ENCODE results near the gene SYT7.

DNA sequence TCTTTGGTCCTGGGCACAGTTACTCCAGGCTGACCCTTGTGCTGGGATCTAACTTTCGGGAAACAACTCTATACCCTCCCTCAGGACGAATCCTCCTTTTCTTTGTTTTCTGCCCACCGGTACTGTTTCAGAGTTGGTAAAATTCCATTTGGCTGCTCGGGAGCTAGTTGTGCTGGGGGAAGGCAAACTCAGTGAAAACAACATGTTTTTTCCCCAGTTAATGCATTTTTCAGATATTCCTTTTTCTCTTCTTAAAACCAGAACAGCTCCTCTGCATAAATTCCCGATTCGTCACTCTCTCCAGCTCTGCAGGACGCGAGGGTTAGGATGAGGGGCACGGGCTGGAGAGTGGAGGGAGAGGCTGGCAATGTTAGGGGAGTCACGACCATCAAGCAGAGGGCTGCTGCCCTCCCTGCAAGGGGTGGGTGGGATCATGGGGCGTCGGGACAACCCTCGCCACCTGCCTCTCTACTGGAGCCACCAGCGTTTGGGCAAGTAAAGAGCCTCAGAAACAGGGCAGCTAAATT lies 41.0 kb downstream of the SYT7 start:
- TF ChIP-seq POLR2A (IDR thresholded peaks at IDR 0.05) = no peak
- TF ChIP-seq, protein P1, sequence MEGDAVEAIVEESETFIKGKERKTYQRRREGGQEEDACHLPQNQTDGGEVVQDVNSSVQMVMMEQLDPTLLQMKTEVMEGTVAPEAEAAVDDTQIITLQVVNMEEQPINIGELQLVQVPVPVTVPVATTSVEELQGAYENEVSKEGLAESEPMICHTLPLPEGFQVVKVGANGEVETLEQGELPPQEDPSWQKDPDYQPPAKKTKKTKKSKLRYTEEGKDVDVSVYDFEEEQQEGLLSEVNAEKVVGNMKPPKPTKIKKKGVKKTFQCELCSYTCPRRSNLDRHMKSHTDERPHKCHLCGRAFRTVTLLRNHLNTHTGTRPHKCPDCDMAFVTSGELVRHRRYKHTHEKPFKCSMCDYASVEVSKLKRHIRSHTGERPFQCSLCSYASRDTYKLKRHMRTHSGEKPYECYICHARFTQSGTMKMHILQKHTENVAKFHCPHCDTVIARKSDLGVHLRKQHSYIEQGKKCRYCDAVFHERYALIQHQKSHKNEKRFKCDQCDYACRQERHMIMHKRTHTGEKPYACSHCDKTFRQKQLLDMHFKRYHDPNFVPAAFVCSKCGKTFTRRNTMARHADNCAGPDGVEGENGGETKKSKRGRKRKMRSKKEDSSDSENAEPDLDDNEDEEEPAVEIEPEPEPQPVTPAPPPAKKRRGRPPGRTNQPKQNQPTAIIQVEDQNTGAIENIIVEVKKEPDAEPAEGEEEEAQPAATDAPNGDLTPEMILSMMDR (IDR thresholded peaks at IDR 0.05) = no peak

Measured in testis (tissue), 2 donors.